ENCODE measurements around the gene CDH16. TPM values are rescaled to one million over a fixed set of nuclear protein-coding genes. Genes with fewer than 3 reads are reported as not detected.

The CDH16 gene
- total RNA-seq, 1 donor from 2014 or later, result not detected

DNA sequence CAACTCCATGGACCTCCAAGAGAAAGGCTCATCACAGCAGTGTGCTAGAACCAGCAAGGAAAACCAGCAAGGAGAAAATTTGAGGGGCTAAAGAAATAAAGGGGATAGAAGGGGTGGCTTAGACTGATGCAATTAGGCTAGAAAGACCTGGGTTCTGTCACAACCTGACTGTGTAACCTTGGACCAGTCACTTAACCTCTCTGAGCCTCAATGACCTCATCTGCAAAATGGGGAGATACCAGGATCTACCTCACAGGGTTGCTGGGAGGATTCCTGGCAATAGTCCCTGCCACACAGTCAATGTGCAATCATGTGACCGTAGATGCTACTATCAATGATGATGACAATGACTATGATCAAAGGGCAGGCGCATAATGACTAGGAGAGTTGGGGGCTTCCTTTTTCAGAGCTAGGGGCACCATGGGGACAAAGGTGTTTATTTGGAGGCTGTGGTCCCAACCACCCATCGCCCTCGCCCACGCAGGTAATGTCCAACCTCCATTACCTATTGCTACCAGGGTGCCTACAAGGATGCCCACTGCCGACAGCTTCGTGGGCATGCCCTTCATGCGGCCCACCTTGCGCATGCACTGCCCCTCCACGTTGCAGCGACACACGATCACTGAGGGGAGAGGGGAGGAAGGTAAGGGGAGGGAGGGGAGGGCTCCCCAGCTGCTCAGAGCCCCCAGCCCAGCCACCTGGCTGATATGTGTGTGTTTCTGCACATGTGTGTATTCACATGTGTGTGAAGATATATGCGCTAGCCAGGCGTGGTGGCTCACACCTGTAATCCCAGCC is 9.7 kb downstream of the CDH16 start:
- TF ChIP-seq, protein P1, sequence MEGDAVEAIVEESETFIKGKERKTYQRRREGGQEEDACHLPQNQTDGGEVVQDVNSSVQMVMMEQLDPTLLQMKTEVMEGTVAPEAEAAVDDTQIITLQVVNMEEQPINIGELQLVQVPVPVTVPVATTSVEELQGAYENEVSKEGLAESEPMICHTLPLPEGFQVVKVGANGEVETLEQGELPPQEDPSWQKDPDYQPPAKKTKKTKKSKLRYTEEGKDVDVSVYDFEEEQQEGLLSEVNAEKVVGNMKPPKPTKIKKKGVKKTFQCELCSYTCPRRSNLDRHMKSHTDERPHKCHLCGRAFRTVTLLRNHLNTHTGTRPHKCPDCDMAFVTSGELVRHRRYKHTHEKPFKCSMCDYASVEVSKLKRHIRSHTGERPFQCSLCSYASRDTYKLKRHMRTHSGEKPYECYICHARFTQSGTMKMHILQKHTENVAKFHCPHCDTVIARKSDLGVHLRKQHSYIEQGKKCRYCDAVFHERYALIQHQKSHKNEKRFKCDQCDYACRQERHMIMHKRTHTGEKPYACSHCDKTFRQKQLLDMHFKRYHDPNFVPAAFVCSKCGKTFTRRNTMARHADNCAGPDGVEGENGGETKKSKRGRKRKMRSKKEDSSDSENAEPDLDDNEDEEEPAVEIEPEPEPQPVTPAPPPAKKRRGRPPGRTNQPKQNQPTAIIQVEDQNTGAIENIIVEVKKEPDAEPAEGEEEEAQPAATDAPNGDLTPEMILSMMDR (IDR thresholded peaks at IDR 0.05), result no peak
- TF ChIP-seq EZH2phosphoT487 (IDR thresholded peaks at IDR 0.05), result no peak
- no peak for TF ChIP-seq EZH2 (IDR thresholded peaks at IDR 0.05)

DNA sequence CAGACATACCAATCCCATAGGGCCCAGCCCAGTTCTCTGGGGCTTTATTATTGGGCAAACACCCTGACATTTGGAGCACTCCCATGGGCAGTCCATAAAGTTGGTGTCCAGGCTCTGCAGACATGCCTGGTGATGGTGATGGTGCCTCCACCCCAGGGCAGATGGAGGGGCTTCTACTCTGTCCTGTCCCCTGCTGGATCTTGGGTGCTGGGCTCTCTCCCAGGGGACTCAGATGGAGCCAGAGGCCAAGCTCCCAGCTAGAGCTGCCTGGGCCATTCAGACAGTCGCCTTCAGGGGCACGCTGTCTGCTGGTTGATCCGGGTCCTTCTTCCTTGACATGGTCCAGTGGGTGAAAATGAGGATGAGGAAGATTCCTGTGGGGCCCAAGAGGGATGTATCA is 10.6 kb downstream of the CDH16 start:
- no peak for TF ChIP-seq EZH2phosphoT487 (IDR thresholded peaks at IDR 0.05)
- TF ChIP-seq, protein P1 (IDR thresholded peaks at IDR 0.05), result no peak
- no peak for TF ChIP-seq EZH2 (IDR thresholded peaks at IDR 0.05)
- Mint-ChIP-seq H3K4me1 (peaks cover 22% of the 10 kb centered on the region), H3K27ac (no peak overlapping the region), H3K27me3 (ENCODE audit: insufficient read depth, low read depth) (peaks cover 16% of the 10 kb centered on the region), H3K36me3 (no peaks in the 10 kb centered on the region), H3K4me3 (no peak overlapping the region), H3K9me3 (no peaks in the 10 kb centered on the region)
- Histone ChIP-seq H2AFZ (replicated peaks) (no peak overlapping the region), H3F3A (ENCODE audit: low read depth) (no peaks in the 10 kb centered on the region), H3K9me3 (ENCODE audit: low read depth) (no peaks in the 10 kb centered on the region), H3K4me1 (no peaks in the 10 kb centered on the region), H3K4me2 (no peak overlapping the region), H3K36me3 (no peaks in the 10 kb centered on the region), H3K79me2 (ENCODE audit: low read depth) (no peaks in the 10 kb centered on the region), H3K9ac (no peak overlapping the region), H3K27me3 (no peaks in the 10 kb centered on the region), H4K20me1 (ENCODE audit: low read depth) (no peaks in the 10 kb centered on the region), H3K27ac (no peak overlapping the region), H3K4me3 (no peak overlapping the region)
- DNase-seq (ENCODE audit: low spot score), result no peak

More for the DNA sequence above, 9.7 kb downstream of the CDH16 start:
- Mint-ChIP-seq H3K9me3 (no peaks in the 10 kb centered on the region), H3K27ac (no peak overlapping the region), H3K36me3 (no peaks in the 10 kb centered on the region), H3K4me3 (no peak overlapping the region), H3K27me3 (ENCODE audit: insufficient read depth, low read depth) (peaks cover 16% of the 10 kb centered on the region), H3K4me1 (peaks cover 31% of the 10 kb centered on the region)
- no peaks in the 10 kb centered on the region for H3K36me3 ChIP-seq
- H3F3A ChIP-seq (ENCODE audit: low read depth), result no peaks in the 10 kb centered on the region
- H3K79me2 ChIP-seq (ENCODE audit: low read depth), result no peaks in the 10 kb centered on the region
- H3K4me3 ChIP-seq, result no peak overlapping the region
- no peak overlapping the region for H3K9ac ChIP-seq
- H2AFZ ChIP-seq (replicated peaks), result no peak overlapping the region
- H3K4me1 ChIP-seq, result no peaks in the 10 kb centered on the region
- H3K27me3 ChIP-seq, result no peaks in the 10 kb centered on the region
- H3K9me3 ChIP-seq (ENCODE audit: low read depth), result no peaks in the 10 kb centered on the region
- DNase-seq (ENCODE audit: low spot score), result no peak
- no peaks in the 10 kb centered on the region for H4K20me1 ChIP-seq (ENCODE audit: low read depth)
- no peak overlapping the region for H3K27ac ChIP-seq
- no peak overlapping the region for H3K4me2 ChIP-seq

DNA sequence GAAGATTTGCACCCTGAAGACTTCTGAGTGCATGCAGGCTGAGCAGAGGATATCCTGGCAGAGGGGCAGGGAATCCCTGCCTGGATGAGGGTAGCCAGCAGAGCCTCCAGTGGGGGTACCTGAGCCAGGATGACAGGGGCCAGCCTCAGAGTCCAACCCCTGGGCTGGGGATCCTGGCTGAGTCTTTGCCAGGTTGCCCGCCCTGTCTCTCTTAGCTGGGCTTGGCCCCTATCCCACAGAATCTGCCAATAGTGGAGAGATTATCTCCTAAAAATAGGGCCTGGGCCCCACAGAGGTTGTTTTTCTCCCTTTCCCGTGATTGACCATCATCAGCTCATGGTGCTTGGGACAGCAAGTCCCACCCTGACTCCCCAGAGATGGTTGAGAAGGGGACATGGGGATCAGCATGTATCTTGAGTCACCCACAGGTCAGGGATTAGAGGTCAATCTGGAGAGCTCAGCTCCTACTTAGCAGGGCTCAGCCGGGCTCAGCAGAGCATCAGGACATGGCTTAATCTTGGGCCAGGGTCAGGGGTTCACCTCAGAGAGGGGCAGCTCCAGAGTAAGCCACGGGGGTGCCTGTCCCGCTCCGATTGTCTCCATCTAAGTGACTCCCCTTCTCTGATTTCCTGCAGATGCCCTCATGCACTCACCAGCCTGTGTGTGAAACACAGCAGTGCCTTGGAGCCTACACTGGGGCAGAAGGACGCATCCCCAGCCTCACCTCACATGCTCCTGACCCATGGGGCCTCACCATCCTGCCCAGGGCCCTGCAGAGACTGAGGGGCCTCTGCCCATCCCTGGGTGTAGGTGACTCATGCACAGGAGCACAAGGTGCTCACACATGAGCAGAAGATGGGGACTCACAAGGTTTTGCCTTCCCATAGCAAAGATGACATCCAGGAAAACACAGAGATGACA is 11.5 kb downstream of the CDH16 start:
- peak overlapping the region; percentile 57 for H3K27ac Mint-ChIP-seq
- no peaks in the 10 kb centered on the region for H4K20me1 ChIP-seq (ENCODE audit: low read depth)
- no peaks in the 10 kb centered on the region for H3K79me2 ChIP-seq (ENCODE audit: low read depth)
- H3K4me1 ChIP-seq, result no peaks in the 10 kb centered on the region
- H3K27ac ChIP-seq, result no peak overlapping the region
- H3K4me2 ChIP-seq, result no peak overlapping the region
- H3K4me3 ChIP-seq, result no peak overlapping the region
- peaks cover 13% of the 10 kb centered on the region for H3K27me3 Mint-ChIP-seq (ENCODE audit: insufficient read depth, low read depth)
- H3K9me3 ChIP-seq (ENCODE audit: low read depth), result no peaks in the 10 kb centered on the region
- no peaks in the 10 kb centered on the region for H3F3A ChIP-seq (ENCODE audit: low read depth)
- no peaks in the 10 kb centered on the region for H3K36me3 Mint-ChIP-seq
- H3K9ac ChIP-seq, result no peak overlapping the region
- no peak for DNase-seq (ENCODE audit: low spot score)
- no peaks in the 10 kb centered on the region for H3K9me3 Mint-ChIP-seq
- H3K4me1 Mint-ChIP-seq, result peaks cover 21% of the 10 kb centered on the region
- H2AFZ ChIP-seq (replicated peaks), result no peak overlapping the region
- no peaks in the 10 kb centered on the region for H3K27me3 ChIP-seq
- no peaks in the 10 kb centered on the region for H3K36me3 ChIP-seq
- TF ChIP-seq, protein P1 (IDR thresholded peaks at IDR 0.05), result no peak
- TF ChIP-seq EZH2phosphoT487 (IDR thresholded peaks at IDR 0.05), result no peak
- no peak for TF ChIP-seq EZH2 (IDR thresholded peaks at IDR 0.05)
- H3K4me3 Mint-ChIP-seq, result no peak overlapping the region
